HG03025 (cell line): ENCODE measurements around the gene DUS1L.

Experiments used
- ATAC-seq: cut with Tn5 transposase; IDR thresholded peaks from one replicate; pipeline ENCODE4 v1.9.1; 2021; ENCODE audit warnings: mild to moderate bottlenecking, moderate library complexity; ENCODE audit not compliant: unreplicated experiment, low FRiP score

DUS1L gene

DNA sequence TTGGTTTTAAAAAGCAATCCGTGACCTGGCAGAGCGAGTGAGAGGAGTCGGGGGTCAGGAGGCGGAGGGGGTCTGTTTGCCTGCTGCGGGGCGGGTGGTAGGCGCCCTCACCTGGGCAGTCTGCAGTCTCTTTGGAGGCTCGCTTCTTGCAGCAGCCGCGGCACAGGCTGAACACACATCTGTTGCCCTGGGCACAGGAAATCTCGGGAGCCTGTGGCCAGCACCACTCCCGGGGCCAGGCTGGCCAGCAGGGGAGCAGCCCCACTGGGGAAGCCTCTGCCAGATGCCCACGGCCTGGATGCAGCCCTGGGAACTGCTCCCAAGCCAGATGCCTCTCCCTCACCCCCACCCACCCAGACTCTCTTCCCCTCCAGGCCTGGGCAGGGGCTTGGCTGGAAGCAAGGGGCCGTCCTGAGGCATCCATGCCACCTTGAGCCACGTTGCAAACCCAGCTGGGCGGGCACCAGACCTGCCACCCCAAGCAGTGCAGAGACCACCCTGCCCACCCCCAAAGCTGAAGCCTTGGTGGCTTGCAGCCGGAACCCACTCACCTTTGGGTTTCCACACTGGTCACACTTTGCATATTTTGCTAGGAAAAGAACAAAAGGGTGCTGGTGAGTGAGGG is 7.3 kb downstream of the DUS1L start:
- no peak for ATAC-seq

DNA sequence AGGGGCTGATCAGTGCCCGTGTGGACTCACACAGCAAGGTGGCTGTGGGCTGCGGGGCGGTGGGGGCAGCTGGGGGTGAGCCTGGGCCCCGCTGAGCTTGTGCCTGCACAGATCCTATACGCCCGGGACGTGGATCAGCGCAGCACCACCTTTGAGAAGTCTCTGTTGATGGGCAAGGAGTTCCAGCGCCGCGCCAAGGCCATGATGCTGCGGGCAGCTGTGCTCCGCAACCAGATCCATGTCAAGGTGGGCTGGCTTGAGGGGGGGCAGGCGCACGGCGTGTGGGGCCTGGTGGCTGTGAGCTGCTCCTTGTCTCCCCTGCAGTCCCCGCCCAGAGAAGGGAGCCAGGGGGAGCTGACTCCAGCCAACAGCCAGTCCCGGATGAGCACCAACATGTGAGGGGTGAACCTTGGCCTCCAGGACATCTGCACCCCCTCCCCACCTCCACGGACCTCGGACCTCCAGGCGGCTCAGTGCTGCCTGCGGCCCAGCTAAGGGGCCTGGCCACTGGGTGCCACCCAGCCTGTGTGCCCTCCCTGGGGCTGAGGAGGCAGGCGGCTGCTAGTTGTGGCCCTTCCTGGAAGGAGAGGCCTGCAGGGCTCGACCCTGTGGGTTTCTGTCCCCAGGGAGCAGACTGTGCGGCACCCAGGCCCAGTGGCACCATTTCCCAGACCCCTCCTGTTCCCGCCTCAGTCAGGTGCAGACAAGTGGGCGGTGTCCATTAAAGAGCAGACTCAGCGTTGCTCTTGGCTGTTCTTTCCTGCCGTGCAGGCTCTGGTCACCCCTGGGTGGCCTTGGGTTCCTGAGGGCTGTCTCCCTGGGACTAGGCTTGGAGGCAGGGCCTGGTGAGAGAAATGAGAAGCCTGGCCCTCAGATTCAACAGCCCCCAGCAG is 8.6 kb downstream of the DUS1L start:
- no peak for ATAC-seq

DNA sequence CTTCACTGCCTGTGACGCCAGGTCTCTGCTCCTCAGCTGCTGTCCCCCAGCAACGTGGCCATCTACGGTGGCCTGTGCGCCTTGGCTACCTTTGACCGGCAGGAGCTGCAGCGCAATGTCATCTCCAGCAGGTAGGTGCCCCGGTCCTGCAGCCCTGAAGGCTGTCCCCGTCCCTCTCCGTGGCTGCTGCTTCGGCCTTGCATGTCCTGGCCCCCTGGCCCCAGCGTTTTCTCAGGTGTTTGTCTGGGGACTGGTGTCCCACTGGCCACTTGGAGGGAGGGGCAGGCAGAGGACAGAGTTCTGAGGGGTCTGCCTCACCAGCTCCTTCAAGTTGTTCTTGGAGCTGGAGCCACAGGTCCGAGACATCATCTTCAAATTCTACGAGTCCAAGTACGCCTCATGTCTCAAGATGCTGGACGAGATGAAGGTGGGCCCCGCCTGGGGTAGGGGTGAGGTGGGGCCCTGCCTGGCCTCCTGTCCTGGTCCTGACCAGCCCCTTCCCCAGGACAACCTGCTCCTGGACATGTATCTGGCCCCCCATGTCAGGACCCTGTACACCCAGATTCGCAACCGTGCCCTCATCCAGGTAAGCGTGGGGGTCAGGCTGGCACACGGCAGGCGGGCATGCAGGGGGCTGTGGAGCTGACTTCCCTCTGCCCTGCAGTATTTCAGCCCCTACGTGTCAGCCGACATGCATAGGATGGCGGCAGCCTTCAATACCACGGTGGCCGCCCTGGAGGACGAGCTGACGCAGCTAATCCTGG is 9.5 kb downstream of the DUS1L start:
- no peak for ATAC-seq

DNA sequence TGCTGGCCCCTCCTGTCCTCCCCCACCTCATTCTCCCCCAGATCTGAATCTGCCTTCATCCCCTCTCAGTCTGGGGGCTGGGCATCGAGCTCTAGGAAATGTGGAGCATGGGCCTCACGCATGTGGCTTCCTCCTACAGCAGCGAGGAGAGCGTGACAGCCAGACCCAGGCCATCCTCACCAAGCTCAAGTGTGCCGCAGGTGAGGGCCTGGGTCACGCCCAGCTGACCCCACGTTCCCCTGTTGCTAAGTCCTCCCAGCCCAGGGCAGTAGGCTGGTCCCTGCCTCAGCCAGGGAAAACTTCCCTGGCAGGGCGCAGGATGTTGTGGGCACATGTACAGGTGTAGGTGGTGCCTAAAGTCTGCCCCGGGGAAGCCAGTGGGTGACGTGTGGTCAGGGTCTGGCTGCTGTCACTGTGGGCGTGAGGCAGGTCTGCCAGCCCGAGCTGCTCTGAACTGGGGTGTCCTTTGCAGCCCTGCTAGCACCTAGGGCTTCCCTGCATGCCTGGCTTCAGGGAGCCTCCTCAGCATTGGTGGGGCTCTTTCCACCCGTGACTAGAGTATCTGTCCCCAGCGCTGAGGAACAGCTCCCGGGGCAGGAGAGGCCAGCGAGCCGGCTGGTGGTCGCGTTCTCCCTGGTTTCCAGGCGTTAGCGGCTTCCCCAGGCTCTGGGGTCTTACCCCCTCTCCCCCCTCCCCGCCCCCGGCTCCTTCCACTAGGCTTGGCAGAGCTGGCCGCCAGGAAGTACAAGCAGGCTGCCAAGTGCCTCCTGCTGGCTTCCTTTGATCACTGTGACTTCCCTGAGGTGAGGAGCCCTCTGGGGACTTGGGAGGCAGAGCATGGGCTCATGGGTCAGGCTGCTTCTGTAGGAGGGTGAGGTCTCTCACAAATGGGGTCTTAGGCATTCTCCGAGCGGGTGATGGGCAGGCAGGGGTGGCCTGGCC is 10.3 kb downstream of the DUS1L start:
- no peak for ATAC-seq

DNA sequence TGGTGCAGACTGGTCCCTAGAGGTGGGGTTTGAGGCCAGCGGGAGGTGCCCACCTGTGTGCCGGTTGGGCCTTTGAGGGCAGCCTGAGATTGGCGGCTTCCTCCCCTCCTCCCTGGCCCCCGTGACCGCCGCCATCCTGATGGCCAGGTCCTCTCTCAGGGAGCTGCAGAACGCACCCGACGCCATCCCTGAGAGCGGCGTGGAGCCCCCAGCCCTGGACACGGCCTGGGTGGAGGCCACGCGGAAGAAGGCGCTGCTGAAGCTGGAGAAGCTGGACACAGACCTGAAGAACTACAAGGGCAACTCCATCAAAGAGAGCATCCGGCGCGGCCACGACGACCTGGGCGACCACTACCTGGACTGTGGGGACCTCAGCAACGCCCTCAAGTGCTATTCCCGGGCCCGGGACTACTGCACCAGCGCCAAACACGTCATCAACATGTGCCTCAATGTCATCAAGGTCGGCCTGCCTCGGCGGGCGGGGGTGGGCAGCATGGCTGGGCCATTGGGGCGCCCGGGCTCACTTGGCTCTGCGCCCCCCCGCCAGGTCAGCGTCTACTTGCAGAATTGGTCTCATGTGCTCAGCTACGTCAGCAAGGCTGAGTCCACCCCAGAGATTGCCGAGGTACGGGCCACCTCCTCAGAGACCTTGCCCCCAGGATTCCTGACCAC is 11.1 kb downstream of the DUS1L start:
- ATAC-seq, result no peak

DNA sequence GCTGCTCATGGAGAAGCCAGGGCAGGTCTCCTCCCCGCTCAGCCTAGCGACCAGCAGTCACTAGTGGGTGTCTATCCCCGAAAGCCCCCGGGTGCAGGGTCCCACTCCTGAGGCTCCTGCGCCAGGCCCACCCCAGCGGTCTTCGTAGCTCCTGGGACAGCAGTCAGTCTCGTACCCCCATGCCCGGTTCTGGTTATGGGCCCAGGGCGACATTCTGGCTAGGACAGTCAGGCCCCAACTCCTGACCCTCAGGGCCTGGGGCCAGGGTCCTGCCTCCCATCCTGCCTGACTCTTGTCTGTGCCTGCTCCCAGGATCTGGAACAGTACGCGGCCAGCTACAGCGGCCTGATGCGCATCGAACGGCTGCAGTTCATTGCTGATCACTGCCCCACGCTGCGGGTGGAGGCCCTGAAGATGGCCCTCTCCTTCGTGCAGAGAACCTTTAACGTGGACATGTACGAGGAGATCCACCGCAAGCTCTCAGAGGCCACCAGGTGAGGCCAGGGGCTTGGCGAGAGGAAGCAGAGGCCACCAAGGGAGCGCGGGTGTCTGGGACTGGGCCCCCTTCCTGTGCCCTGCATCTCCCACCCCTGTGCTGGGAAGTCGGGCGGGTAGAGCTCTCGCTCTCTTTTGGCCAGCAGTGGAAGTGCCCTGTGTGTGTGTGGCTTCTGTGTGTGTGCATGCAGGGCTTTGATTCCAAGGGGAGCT is 11.9 kb downstream of the DUS1L start:
- no peak for ATAC-seq

DNA sequence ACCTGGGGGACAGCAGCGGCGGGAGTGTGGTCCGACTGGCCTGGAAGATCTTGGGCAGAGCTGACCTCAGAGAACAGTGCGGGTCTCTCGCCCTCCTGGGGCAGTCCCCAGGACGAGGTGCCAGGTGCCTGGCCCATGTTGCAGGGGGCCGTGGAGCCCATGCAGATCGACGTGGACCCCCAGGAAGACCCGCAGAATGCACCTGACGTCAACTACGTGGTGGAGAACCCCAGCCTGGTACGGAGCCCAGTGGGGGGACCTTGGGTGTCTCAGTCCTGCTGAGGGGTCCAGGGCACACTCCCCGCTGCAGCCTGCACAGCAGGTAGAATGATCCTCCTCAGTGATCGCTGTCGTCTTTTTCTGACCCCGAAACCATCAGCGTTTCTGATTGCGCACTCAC is 12.5 kb downstream of the DUS1L start:
- ATAC-seq, result no peak

DNA sequence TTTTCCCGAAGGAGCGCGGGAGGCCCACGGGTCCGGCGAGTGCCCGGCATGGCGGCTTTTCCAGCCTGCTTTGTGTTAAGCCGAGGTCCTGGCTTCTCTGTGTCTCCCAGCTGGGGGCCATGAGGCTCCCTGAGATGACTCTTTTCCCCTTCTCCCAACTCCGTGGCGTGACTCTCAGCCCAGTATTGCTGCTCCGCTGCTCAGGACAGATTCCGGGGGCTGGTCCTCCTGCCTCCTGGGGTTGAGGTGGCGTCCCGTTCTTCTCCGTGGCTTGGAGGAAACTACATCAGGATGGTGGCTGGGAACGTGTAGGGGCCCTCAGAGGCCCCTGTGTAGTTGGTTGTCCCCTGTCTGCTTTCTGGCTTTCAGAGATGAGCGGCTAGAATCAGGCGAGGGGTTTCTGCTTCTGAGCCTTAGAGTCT is 13.0 kb downstream of the DUS1L start:
- ATAC-seq, result no peak

DNA sequence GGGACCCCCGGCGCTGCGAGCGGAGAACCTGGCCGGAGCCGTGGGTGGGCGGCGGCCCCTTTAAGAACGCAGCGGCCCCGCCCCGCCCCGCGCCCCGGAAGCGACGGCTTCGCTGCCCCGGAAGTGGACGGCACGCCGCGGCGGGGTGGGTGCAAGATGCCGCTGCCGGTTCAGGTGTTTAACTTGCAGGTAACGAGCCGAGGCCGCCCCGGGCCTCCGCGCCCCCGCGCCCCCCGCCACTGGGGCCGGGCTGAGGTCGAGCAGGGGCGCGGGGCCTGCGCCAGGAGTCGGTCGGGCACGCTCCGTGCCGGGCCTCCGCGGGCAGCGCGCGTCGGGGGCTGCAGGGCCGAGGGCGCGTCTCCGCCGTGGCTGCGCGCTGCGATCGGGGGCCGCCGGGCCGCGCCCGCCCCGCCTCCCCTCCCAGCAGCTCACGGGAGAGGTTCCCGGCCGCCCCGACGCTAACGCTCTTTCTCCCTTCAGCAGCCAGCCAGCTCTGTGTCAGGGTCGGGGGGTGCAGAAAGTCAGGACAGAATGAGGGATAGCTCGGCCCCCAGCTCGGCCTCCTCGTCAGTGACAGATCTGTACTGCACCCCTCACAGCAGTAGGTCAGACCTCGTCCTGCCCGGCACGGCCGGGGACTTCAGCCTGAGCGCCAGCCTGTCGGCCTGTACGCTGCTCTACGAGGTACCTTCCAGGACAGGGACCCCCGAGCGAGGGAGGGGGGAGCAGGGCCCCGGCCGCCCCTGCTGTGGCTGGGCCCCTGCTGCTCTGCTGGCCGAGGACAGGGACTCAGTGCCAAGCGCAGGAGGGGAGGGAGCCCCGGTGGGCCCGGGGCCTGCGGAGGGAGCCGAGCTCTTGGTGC is 13.6 kb downstream of the DUS1L start, which contains the start of the genes GPS1 and RFNG:
Gene GPS1 (plus strand): TSS at position 123 of the 862 bp plus-strand sequence. CDS start 34 bp downstream, at position 157.
Gene RFNG (minus strand): TSS at position 36 of the 862 bp plus-strand sequence. CDS start 45 bp downstream, outside the sequence.
- ATAC-seq, result no peak

DNA sequence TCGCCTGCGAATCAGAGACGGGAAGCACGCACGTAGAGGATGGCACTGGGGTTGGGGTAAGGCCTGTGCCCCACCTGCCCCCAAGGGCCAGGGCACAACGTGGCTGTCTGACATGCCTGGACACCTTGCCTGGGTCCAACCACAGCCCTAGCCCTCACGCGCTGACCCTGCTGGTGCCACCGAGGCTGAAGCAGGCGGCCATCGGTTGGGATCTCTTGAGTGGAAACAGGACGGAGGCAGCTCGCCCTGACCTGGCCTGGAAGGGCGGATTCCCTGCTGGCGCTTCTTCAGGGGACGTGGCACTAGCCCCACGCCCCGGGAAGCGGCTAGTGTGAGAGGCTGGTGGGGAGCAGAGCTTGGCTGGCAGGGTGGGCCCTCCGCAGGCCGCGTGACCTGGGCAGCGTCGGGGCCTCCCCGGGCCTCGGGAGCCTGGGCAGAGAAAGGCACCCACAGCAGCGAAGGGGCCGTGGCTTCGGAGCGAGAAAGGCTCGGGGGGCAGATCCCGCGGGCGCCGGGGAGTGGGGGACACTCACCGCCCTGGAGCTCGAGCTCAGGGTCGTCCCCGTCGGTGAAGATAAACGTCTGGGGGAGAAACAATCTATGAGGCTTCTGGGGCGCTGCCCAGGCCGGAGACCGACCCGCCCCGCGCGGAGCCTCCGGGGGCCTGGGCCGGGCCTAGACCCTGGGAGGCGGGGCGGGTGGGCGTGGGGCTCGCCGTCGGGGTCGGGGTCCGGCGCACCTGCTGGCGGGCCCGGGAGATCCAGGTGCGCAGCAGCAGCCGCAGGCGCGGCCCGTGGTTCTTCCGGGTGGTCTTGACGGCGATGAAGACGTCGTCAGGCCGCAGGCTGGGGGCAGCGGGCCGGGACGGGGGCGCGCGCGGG is 14.6 kb downstream of the DUS1L start:
- no peak for ATAC-seq

DNA sequence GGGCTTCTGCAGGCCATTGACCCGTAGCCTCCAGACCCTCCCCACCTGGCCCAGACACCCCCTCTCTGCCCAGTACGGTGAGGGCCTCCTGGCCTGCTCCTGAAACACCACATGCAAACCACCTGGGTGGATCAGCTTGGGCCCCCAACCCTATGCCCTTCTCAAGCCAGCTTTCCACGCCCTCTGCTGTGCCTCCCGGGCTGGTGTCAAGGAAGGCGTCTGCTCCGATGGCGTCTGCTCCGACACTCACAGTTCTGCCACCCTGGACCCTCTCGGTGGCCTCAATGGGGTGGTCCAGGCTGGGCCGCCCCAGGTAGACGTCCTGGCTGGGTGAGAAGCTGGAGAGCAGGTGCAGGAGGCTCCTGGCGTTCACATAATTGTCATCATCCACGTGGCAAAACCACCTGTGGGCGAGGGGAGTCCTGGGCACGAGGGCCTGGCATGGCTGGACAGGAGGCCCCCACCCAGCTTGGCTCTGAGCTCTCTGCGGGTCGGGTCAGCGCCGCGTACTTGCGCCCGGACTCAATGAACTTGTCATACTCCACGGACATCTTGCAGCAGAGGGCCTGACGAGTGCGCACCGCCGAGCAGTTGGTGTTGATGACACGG is 15.3 kb downstream of the DUS1L start:
- no peak for ATAC-seq

DNA sequence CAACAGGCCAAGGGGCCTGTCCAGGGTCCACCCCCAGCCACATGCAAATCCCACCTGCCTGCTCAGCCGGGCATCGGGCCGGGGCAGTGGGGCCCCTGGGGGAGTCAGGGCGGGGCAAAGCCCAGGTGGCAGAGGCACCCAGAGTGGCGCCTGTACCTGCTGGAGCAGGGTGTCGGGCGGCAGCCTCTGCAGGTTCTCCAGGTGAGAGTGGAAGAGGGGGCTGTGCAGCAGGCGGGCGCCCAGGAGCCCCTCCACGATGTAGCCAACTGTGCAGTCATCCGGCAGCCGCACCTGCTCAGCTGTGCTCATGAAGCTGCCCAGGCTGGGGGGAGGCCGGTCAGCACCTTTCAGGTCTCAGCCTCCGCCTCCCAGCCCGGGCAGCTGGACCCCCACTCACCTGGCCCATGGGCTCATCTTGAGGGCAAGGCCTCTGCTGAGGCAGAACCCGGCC is 16.1 kb downstream of the DUS1L start:
- ATAC-seq, result no peak

DNA sequence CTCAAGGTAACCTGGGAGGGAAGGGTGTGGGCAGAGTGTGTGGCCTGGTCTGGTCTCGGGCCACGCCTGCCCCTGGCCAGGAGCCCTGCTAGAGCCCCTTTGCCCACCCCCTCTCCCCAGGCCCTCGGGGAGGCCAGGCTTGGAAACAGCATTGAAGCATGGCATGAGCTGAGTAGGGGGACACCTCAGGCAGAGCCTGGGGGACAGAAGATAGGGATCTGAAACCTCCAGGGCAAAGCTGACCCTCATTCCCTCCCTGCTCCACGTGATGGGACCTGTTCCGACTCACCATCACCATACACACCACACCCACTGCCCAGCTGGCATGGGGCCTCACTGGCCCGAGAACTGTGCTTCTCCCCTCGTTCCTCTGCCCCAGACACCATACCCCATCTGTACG is 16.5 kb downstream of the DUS1L start:
- ATAC-seq, result no peak

DNA sequence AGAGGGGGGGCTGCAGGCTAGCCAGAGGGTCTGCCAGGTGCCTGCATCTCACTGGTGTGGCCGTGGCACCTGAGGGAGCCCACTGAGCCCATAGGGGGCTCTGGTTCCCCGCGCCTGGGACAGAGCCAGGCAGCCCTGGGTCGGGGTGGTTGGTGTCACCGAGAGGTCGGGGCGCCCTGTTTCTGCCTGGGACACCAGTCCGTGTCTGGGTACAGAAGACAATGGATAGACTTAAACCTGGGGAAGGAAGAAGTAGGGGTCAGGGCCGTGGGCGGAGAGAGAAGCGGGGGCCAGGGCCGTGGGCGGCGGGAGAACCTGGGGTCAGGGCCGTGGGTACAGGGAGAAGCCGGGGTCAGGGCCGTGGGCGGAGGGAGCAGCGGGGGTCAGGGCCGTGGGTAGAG is 17.0 kb downstream of the DUS1L start:
- ATAC-seq, result no peak

DNA sequence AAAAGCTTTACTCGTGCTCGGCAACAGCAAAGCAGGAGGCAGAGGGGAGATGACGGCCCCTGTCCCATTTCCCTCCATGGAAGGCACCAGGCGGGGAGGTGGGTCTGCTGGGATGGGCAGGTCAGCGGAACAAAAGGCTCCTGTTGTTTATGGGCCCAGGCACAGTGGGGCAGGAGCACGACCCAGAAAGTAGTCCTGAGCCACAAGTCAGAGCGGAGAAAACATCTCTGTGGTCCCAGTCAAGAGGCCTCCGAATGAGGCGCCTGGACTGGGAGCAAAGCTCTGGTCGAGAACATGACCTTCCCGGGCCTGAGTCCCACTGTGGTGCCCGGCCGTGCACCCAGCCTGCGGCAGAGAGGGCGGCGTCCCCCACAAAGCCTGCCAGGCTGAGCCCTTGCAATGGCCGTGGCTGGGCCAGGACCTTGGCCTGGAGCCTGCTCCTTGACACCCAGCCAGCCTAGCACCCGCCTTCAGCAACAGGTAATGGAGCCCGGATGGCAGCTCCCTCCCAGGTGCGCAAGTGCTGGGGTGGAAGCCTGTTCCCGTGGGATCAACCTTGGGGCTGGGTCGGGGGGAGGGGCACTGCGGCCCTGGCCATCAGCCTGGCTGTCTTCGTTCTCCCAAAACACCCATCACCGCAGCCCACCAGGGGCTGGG is 17.6 kb downstream of the DUS1L start:
- ATAC-seq, result no peak

DNA sequence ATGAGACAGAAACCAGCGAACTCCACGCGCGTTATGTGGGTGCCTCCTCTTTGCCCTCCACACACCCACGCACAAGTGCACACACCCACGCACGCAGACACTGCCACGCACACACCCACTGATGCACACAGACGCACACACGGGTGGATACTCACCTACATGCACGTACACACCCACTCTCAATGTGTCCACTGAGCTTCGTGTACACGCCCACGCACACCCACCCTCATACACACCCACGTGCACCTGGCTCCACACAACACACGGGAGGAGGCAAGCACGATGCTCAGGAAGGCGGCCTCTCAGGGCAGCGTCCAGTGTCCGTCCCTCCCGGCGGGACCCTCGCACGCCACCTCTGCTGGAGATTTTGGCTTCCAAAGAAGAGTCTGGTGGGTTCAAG is 18.2 kb downstream of the DUS1L start:
- ATAC-seq, result no peak
